HG03565 (cell line): ENCODE results near the gene CNRIP1.

Experiments
- ATAC-seq: cut with Tn5 transposase; IDR thresholded peaks from one replicate; pipeline ENCODE4 v1.9.1; 2021; ENCODE audit warnings: mild to moderate bottlenecking, moderate library complexity; ENCODE audit not compliant: unreplicated experiment

Gene CNRIP1

DNA sequence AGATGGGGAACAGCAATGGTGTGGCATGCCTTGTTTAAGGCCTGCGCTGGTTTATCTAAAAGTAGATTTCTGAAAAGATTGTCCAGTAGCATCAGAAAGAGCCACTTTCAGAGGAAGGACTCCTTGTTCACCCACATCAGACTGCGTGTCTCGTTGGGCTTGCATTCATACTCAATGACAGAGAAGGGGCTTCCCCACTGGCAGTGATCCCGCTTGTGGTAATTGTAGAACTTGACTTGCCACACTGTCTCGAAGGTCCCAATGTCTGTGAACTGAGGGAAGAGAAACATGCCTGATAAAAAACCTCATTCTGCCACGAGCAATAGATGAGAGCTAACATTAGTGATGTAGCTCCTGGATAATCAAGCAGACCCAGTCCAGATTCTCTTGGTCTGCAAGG, 26.0 kb downstream of the CNRIP1 start:
- no peak for ATAC-seq

GRCh38 chr2:68293024-68293423, 26.7 kb downstream of the CNRIP1 start:
- ATAC-seq: no peak

DNA sequence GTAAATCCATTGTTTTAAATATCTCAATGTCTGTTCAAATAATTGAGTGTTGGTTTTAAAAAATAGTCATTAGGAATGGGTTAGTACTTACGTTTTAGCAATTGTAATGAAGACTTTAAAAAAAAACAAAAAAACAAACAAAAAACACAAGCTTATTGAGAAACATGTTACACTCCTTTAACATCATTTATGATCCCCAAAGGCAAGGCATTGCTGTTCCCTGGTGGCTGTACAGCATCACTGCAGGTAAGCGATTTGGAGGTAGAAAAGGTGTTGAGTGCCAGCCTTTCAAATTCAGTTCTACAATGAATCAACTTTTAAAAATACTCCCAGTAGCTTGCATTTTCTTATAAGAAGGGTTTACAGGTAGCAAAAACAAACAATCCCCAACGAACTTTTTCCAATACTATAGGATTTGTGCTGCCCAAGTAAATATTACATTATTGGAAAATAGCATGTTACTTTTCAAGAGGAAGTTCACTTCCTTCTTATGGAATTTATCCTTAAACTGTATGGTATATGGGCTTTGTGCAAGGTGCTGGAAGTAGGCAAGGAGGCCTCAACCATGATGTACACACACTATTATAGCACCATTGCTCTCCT, 27.5 kb downstream of the CNRIP1 start:
- peak; percentile 66 for ATAC-seq

- ATAC-seq: no peak
Observed at GRCh38 chr2:68291314-68291713, 28.4 kb downstream of the CNRIP1 start.

- ATAC-seq: no peak
Observed at GRCh38 chr2:68290901-68291300, 28.8 kb downstream of the CNRIP1 start.

DNA sequence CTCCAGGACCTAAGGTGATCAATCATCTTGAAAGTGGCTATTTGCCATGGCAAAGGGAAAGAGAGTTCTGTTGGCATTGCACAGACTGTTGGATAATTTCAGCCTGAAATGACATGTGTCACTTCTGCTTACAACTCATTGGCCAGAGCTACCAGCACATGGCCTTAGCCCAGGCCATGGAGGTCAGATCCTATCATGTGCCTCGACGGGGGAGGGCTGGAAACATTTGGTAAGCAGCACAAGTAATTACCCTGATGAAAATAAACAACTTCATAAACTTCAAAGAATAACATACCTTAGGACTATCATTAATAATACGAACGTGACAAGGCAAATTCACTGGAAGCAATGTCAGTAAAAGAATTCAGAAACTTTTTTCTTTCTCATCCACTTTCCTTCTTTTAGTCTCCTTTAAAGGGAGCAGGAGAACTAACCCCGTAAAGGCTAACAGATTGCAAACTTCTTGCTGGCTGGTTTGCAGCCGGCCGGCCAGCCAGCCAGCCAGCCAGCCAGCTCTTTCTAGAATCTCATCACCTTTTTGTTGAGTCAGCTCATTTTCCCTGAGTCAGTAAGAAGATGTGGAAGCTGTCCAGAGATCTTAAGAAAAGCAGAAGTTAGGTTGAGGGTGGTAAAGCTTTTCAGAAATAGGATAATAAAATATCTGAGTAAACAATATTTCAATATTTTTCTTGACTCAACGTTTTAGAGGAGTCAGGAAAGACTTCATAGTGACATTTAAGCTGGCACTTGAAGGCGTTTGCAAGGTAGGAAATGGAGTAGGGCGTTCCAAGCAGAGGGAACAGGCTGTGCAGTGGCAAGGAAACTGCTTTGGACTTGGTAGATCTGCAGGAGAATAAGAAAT, 31.9 kb downstream of the CNRIP1 start:
- no peak for ATAC-seq

GRCh38 chr2:68284896-68285295, 34.9 kb downstream of the CNRIP1 start:
- no peak for ATAC-seq

DNA sequence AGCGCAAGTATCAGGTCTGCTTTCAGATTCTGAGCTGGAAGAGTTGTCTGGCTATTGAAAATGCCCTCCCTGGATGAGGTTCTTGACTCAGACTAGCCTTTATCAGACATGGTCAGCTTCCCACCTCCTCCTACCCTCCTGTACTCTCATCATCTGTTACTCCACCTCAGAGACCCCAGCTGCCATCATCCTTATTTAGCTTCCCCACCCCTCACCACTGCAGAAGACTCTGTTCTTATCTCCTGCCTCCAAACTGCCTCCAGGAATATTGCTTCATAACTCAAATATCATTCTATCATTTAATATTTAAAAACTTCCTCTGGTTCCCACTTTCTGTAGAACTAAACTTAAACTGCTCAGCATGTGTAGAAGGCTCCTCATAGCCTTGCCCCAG, 36.3 kb downstream of the CNRIP1 start:
- no peak for ATAC-seq

DNA sequence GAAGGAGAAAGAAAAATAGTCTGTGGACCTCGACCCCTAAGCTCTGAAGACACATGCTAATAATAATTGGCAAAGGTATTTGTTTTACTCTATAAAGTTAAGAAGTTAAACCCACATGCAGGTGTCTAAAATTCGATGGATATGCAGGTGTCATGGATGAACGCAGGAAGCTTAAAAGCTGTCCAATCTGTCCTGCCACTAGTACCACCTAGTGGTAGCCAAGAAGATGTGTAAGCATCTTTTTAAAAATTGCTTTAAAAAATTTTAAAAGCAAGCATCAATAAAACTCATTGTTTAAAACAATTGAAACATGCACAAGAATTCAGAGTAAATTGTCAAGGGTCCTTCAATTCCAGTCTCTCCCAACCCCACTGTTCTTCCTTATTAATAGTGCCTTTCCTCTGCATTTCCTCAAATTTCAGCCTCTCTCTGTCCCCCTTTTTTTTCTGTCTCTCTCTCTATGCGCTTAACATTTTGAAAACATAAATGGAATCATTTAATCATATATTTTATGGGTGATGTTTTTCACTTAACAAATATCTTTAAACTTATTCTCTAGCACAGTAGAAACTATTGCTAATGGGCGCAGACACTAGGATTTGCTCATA, 36.8 kb downstream of the CNRIP1 start:
- no peak for ATAC-seq

DNA sequence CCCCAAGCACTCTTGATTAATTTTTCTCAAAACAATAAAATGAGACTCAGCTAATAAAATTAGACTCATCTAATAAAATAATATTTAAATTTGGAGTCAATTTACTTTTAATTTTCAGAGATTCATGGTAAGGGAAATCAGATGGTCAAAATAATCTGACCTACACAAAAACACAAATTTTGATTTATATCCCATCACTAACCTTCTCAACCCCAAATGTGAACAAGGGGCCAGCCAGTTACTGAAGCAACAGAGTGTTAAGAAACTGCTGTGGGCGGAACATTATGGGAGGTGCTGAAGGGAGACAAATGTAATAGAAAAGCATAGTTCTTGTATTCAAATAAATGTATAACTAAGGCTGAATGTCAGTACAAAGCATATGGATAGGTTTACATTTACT, 39.0 kb downstream of the CNRIP1 start:
- no peak for ATAC-seq

DNA sequence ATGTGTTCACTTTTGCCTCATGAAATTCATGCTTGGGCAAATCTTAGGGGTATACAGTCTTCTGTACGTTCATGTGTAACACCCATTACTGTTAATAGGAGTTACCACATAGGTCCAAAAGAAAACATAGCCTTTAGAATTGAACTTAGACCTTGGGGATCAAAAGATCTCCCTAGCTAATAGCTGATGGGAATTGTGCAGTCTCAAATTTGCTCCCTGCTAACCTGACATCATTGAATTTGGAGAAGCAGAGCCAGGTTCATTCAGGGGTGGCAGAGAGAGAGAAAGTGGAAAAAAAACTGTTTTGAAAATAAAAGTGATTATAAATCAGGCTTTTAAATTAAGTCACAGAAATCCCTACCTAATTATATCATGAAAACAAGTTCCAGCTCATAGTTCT, 39.4 kb downstream of the CNRIP1 start:
- ATAC-seq: no peak

DNA sequence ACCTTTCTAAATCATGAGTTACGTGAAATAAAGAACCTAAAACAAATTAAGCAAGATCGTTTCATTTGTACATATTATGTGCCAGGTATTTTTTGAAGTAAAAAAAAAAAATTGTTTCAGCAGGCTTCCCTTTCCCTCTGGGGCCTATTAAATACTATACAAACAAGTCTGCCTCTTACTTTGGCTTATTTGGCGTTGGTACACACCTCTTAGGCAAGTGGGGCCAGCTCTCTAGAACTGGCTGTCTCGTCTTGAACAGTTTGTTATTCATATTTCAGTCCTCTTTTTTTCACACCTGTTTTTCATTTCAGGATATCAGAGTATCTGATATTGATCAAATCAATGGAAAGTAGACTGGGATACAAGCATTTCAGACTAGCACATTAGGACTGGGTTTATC, 40.1 kb downstream of the CNRIP1 start:
- no peak for ATAC-seq

- no peak for ATAC-seq
Observed at GRCh38 chr2:68278169-68278568, 41.6 kb downstream of the CNRIP1 start.

DNA sequence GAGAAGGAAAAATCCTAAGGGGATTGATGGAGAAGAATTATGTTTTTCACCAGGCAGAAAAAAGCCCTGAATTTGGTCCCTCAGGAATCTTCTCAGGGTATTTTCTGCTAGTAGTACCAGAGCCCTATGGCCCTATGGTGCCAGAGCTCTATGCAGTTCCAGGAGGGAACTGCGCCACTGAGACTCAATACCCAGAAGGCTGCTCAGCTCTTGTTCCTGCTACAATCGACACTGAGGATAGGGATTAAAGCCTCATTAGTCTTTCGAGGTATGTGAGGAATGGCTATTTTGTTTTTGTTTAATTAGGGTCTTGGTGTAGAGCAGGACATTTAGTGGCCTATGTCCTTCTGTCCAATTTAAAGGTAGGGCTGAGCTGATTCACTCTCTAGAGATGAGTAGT, 45.7 kb downstream of the CNRIP1 start:
- ATAC-seq: no peak

- ATAC-seq: no peak
Observed at GRCh38 chr2:68272246-68272994, 47.3 kb downstream of the CNRIP1 start.

GRCh38 chr2:68266655-68267054, 53.1 kb downstream of the CNRIP1 start:
- no peak for ATAC-seq

DNA sequence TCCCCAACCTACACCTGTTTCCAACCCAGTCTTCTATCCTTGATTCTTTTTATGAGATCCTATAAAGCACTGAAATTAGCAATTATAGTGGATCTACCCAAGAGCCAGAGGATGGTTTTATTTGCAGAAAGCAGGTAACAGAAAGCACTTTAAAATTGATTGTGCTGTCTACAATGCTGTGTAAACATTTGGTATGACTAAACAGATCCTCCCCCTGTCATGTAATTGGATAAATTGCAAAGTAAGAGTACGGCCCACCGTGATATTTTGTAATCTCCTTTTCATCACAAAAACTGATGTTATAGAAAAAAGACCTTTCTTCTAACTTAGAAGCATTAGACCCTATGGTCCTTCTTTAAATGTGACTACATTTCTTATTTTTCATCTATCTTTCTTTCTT, 56.1 kb downstream of the CNRIP1 start:
- no peak for ATAC-seq

- no peak for ATAC-seq
Observed at GRCh38 chr2:68258851-68259250, 60.9 kb downstream of the CNRIP1 start.

DNA sequence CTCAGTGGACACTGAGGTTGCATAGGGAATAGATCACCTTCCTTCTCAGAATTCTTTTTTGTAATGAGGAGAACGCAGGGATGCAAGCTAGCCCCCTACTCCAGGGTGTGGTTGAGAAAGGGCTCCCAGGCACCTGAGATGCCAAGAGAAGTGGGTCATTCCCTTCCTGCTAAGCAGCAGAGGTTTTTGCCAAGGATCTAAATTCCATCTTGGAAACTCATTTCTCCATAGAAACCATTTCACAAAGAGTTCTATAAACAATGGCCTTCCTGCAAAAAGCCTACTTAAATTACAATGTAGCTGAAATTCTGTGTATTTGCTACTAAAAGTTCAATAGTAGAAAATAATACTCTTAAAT, 63.7 kb downstream of the CNRIP1 start:
- ATAC-seq: no peak

- ATAC-seq: no peak
Observed at GRCh38 chr2:68253219-68254068, 66.3 kb downstream of the CNRIP1 start.
